GM18498 (cell line): Measurements from ENCODE around the gene DIPK1C.

Experiments
- ATAC-seq: cut with Tn5 transposase; IDR thresholded peaks from one replicate; pipeline ENCODE4 v1.9.1; 2021; ENCODE audit warnings: mild to moderate bottlenecking, moderate library complexity; ENCODE audit not compliant: unreplicated experiment

DIPK1C gene

DNA sequence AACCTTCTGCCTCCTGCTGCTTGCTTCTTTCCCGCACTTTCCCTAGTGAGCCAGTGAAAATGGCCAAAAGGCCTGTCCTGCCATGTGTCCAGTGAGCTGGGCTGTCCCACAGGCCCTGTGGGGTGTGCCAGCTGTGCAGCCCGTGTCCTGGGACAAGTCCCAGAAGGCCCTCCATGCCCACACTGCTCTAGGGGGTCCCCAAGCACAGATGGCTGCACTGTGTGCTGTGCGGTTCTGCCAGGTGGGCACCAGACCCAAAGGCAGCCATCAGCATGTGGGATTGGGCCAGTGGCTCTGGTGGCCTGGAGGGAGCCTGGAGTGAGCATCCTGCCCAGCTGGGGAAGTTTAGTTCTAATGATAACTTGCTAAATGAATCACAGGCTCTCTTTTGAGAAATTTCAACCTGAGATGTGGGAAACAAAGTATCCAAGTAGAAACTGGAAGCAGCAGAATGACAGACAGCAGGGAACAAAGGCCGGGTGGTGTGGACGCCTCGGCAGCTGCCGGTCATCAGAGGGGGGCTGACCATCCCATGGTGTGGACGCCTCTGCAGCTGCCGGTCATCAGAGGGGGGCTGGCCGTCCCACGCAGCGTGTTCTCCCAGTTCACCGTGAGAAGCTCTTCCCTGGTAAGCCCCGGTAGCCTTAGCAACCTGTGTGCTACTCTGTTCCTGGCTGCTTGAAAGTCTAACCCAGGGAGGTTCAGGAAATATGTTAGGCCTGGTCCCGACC is 29.2 kb upstream of the DIPK1C start:
- ATAC-seq = no peak

GRCh38 chr18:74482697-74483096 is 25.6 kb upstream of the DIPK1C start:
- no peak for ATAC-seq

- ATAC-seq = no peak
Observed at GRCh38 chr18:74480149-74480651, 23.1 kb upstream of the DIPK1C start.

DNA sequence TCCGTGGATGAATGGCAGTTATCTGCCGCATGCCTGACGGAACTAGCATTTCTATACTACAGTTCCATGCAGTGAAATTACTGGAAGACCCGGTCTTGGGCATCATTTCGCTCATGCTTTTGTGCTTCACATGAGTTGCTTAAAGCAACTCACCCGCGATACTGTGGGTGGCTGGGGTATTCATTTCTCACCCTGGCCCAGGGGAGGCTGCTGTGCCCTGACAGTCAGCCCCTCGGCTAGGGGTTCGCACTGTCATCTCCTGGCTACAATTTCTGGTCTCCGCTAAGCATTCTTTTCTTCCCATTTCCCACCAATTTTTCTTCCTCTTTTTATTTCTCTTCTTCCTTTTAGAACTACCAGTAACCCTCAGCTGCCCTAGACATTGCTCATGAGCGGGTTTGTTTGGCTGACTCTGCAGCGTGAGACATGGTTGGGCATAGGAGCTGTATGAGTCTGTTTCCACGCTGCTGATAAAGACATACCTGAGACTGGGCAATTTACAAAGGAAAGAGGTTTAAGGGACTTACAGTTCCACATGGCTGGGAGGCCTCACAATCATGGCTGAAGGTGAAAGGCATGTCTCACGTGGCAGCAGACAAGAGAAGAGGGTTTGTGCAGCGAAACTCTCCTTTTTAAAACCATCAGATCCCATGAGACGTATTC is 22.5 kb upstream of the DIPK1C start:
- no peak for ATAC-seq

DNA sequence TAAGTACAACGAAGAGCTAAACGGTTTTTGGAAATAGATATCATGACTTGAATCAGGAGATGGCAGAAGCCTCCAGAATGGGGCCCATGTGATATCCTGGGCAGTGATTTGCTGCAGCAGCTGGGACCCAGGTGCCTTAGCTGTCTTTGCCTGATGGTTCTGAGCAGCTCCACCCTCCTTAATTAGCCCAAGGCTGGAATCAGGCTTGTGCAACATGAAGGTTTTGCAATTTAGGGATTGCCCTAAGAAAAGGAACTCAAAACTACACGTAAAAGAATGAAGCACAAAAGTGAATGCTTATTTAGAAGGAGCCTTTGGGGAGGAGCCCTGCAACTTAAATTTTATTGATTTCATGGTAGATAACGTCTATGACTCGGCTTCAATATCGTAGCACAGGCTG is 21.8 kb upstream of the DIPK1C start:
- no peak for ATAC-seq

- ATAC-seq = no peak
Observed at GRCh38 chr18:74478316-74478715, 21.2 kb upstream of the DIPK1C start.

DNA sequence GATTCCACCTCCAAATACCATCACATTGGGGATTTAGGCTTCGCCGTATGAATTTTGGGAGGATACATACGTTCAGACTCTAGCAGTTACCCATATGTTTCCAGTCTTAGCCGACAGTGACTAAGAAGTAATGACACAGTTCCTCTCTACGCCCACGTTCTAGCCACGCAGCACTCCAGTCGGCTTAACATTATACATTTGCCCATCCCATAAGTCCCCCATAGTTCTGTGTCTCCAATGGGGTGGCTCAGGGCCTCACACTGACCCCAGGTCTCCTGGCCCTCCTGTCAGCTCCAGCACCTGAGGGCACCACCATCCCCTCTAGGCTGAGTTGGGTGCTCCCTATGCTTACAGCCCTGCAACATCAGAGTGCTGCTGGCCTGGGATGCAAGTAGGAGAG is 20.7 kb upstream of the DIPK1C start:
- ATAC-seq = no peak

DNA sequence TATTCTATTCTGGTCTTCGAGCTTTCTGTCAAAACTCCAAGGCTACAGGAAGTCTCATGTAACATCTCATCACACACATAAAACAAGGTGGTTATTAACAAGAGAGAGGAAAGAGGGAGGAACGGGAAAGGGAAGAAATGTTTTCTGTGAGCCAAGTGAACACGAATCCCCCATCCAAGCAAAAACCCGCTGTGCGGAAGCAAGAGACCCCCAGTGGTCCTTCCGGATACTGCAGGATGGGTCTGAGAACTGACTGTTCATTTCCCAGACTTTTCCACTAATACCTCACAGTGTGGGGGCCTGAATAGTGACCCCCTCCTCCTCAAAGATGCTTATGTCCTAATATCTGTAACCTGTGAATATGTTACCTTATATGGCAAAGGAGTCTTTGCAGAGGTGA is 19.0 kb upstream of the DIPK1C start:
- no peak for ATAC-seq

DNA sequence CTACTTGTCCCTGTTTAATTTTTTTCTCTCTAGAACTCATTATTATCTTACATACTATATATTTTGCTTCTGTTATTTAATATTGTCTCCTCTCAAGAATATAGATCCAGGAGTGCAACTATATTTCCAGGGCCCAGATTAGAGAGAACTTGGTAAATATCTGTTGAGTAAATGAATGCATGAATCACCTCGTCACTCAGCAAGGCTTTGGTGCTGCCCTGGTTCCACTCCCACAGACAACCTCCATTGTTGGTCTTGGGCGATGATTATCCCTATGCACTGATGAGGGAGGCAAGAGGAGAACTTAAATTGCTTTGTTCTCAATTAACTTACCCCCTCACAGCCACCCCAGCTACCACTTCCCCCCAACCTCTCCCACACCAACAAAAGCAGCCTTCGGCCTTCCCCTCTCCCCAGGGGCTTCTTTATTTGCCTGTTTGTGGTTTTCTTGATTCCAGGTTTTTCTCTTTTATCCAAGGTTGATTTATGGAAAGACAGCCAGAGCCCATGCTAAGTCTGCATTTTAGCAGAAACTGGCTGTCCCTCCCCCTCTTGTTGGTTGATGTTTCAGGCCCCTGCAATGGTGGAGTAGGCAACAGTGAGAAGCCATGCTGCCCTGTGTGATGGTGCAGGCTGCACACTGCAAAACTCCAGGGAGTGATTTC is 17.0 kb upstream of the DIPK1C start:
- no peak for ATAC-seq

DNA sequence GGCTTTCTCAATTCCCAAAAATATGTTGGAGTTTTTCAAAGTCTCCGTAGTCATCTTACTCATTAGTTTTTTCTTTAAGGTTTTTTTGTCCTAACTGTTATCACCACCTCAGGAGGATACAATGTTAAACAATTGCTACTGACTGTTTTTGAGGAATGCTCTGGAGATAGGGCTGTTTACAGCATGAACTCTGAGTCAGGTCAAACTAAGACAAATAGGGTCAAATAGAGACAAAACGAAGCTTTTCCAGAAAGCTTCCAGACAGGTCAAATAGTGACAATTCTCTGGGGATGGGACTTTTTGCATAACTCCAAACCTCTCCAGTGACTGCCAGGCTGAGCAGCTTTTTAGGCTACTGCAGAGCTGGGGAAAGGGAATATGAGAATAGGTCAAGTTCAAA is 15.2 kb upstream of the DIPK1C start:
- no peak for ATAC-seq

- ATAC-seq = no peak
Observed at GRCh38 chr18:74468547-74469061, 11.5 kb upstream of the DIPK1C start.

DNA sequence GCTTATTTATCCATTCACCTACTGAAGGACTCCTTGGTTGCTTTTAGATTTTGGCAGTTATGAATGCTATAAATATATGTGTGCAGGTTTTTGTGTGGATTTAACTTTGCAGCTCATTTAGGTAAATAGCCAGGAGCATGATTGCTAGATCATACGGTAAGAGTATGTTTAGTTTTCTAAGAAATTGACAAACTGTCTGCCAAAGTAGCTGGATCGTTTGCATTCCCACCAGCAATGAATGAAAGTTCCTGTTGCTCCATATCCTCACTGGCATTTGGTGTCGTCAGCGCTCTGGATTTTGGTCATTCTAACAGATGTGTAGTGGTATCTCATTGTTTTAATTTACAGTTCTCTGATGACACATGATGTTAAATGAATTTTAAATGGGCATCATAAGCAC is 8.7 kb upstream of the DIPK1C start:
- ATAC-seq = no peak

GRCh38 chr18:74463983-74464382 is 6.9 kb upstream of the DIPK1C start:
- no peak for ATAC-seq

DNA sequence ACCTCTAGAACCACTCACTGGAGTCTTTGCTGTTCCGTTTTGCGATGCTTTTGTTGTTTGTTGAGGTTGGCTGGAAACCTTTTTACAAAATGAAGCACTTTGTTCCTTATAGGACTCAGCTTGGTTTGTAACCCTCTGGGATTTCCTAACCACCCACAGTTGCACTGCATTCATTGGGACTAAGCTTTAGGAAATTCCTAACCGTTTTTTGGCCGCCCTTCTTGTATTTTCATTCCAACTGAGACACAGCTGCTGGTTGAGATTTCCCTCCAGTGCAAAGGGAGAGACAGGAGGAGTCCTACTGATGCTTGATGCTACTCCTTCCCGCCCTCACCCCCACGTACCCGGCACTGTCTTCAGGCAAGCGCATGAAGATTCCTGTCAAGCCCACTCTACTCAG is 6.1 kb upstream of the DIPK1C start:
- no peak for ATAC-seq

DNA sequence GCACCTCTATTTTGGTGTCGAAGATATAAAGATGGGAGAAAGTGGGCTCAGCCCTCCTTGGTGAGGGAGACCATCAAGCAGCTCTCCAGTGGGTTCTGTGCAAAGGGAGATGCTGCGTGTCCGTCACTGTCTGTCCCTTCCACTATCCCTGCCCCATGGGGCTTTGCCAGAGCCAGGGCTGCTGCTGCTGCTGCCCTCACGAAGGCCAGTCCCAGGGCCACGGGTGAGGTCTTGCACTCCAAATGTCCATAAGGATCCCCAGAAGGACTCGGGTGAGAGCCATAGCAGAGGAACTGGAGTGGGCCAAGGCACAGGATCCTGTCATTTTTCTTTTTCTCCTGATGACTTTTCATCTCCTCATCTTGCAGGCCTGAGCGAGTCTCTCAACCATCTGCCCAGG is 3.7 kb upstream of the DIPK1C start:
- no peak for ATAC-seq

- ATAC-seq = no peak
Observed at GRCh38 chr18:74459889-74460288, 2.8 kb upstream of the DIPK1C start.

GRCh38 chr18:74457725-74458421 is 765 bp upstream of the DIPK1C start:
- no peak for ATAC-seq

DNA sequence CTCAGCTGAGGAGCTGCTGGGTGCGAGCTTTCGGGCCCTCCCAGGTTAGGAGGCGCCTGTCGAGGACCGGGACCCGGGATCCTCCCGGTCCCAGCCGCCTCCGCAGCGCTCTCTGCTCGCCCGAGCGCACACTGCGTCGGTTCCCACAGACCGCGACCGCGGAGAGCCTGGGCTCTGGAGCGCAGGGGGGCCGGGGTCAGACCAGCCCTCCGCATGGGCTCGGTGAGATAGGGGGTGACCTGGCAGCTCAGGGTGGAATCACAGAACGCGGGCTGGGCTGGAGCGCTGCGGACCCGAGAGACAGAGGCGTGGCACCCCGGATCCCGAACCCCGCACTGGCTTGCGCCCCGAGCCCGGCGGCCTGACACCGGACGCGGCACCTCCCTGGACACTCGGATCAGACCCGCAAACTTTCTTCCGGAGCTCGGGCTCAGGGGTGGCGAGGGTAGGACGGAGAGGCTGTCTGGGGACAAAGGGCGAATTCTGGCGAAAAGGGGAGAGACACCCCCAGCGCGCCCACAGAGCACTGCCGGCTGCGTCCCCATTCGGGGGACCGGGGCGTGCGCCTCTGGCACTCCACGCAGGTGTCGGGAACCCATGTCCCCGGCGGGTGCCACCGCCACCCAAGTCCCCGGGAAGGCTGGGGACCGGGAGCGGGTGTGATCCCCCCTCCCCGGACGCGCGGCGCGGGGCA is 612 bp downstream of the DIPK1C start:
- no peak for ATAC-seq

DNA sequence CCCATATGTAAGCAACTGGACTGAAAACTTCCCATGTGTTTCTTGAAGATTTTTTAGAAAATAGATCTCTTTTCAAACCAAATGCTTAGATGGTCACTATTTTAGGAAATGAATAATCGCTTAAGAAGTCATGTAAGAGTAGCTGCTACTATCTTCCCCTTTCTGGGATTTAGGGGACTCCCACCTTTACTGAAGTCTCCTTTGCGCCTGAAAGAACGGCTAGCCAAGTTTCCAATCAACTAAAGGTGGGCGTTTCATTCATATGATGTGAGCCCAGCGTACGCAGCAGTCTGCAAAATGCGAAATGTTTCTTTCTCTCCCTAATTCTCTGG is 1.1 kb downstream of the DIPK1C start:
- no peak for ATAC-seq

GRCh38 chr18:74455386-74455785 is 1.7 kb downstream of the DIPK1C start:
- no peak for ATAC-seq

- ATAC-seq = no peak
Observed at GRCh38 chr18:74454279-74454751, 2.8 kb downstream of the DIPK1C start.
